ENCODE measurements around the gene GRIP1.

The GRIP1 gene

GRCh38 chr12:66694666-66695613 is 16.1 kb upstream of the GRIP1 start:
- no peak for DNase-seq (ENCODE audit: extremely low spot score)
- ChIA-PET CTCF (interaction anchor here (0.6 to 9.5 kb wide), 32 partner anchors 10 to 1138 kb away, joined by 3 to 114 read pairs (median 4); partner anchors contain the start of genes HELB and TMBIM4), POLR2A (no interaction called here)
- no peak for TF ChIP-seq CTCF (IDR thresholded peaks at IDR 0.05; ENCODE audit: control extremely low read depth, extremely low read depth, low read depth, missing control alignments)

GRCh38 chr12:66693901-66694513 is 15.1 kb upstream of the GRIP1 start:
- ChIA-PET CTCF (interaction anchor here (0.6 to 9.5 kb wide), 29 partner anchors 8 to 1137 kb away, joined by 3 to 114 read pairs (median 5); no protein-coding TSS in a partner anchor), POLR2A (no interaction called here)
- DNase-seq (ENCODE audit: extremely low spot score): peak; percentile 43
- peak; percentile 57 for TF ChIP-seq CTCF (IDR thresholded peaks at IDR 0.05; ENCODE audit: control extremely low read depth, extremely low read depth, low read depth, missing control alignments)

- POLR2A ChIA-PET: no interaction called here
- CTCF ChIA-PET: interaction anchor here (0.7 to 9.5 kb wide), 40 partner anchors 9 to 585 kb away, joined by 3 to 114 read pairs (median 4); partner anchors contain the start of genes GRIP1, HELB and TMBIM4
- no peak for TF ChIP-seq CTCF (IDR thresholded peaks at IDR 0.05; ENCODE audit: control extremely low read depth, extremely low read depth, low read depth, missing control alignments)
- no peak for DNase-seq (ENCODE audit: extremely low spot score)
Measured at GRCh38 chr12:66692986-66693385, 14.1 kb upstream of the GRIP1 start.

- DNase-seq (ENCODE audit: extremely low spot score): no peak
- TF ChIP-seq CTCF (IDR thresholded peaks at IDR 0.05; ENCODE audit: control extremely low read depth, extremely low read depth, low read depth, missing control alignments): no peak
- POLR2A ChIA-PET: no interaction called here
- CTCF ChIA-PET: interaction anchor here (0.7 to 9.5 kb wide), 28 partner anchors 9 to 547 kb away, joined by 3 to 114 read pairs (median 4); partner anchors contain the start of genes GRIP1 and TMBIM4
Measured at GRCh38 chr12:66692170-66692569, 13.3 kb upstream of the GRIP1 start.

GRCh38 chr12:66688846-66689439 is 10.1 kb upstream of the GRIP1 start:
- peak; percentile 39 for DNase-seq (ENCODE audit: extremely low spot score)
- POLR2A ChIA-PET: no interaction called here
- CTCF ChIA-PET: interaction anchor here (1.0 to 2.6 kb wide), 11 partner anchors 9 to 454 kb away, joined by 3 to 17 read pairs (median 3); no protein-coding TSS in a partner anchor
- peak; percentile 90 for TF ChIP-seq CTCF (IDR thresholded peaks at IDR 0.05; ENCODE audit: control extremely low read depth, extremely low read depth, low read depth, missing control alignments)

- CTCF ChIA-PET: interaction anchor here (0.9 to 7.2 kb wide), 6 partner anchors 11 to 178 kb away, joined by 3 to 114 read pairs (median 6); no protein-coding TSS in a partner anchor
- POLR2A ChIA-PET: no interaction called here
- no peak for TF ChIP-seq CTCF (IDR thresholded peaks at IDR 0.05; ENCODE audit: control extremely low read depth, extremely low read depth, low read depth, missing control alignments)
- DNase-seq (ENCODE audit: extremely low spot score): no peak
Measured at GRCh38 chr12:66684222-66684621, 5.3 kb upstream of the GRIP1 start.
